Endothelial cell of umbilical vein (primary cell): ENCODE measurements around the gene CDC34. TPM values are rescaled to one million over a fixed set of nuclear protein-coding genes. Genes with fewer than 3 reads are reported as not detected.

Experiments used
- BruUV-seq: library from RNA; stranded (reverse); fragments of 400-500 nt; replicated peaks from 2 replicates; lab custom pipeline; 2021; lab: Mats Ljungman, UMichigan
- CTCF ChIA-PET: fragments of 300-600, 350-600 bp; sonication (Branson Sonifier 250); formaldehyde crosslinking; loops from one replicate; lab custom pipeline; 2021; ENCODE audit warnings: antibody characterized with exemption, inconsistent platforms; lab: Charles Lee
- POLR2A ChIA-PET: fragments of 300-600, 350-600 bp; sonication (Branson Sonifier 250); formaldehyde crosslinking; loops from one replicate; lab custom pipeline; 2021; ENCODE audit warnings: antibody characterized with exemption, inconsistent platforms; lab: Charles Lee
- DNase-seq: peaks from one replicate; pipeline ENCODE4 v3.0.0-alpha.2; 2011; ENCODE audit warnings: low read depth, low spot score
- FAIRE-seq: peaks from 2 replicates; lab custom pipeline; 2011; peaks lifted over from hg19 to GRCh38; lab: Jason Lieb, UNC
- H2AFZ ChIP-seq: 2 replicates; pipeline ENCODE4 v1.6.0; 2012; ENCODE audit warnings: low read depth, low read length, control low read depth, inconsistent platforms
- H3K27ac ChIP-seq: 2 replicates; pipeline ENCODE4 v1.5.1; 2011; ENCODE audit warnings: low read depth, mild to moderate bottlenecking, control low read depth, low read length, moderate library complexity; ENCODE audit not compliant: insufficient read depth
- H3K27me3 ChIP-seq, 2 experiments: 2 replicates each; pipeline versions ENCODE4 v1.6.0 to v1.6.1; 2011; ENCODE audit warnings: low read length in 2 of 2, mixed read lengths in 1 of 2; ENCODE audit not compliant: control insufficient read depth in 2 of 2, insufficient read depth in 2 of 2
- H3K36me3 ChIP-seq, 2 experiments: 2 replicates in 1 of 2; 3 replicates in 1 of 2; pipeline ENCODE4 v1.5.1; 2011; ENCODE audit warnings: low read length in 2 of 2, mild to moderate bottlenecking in 1 of 2, moderate library complexity in 1 of 2; ENCODE audit not compliant: control insufficient read depth in 2 of 2, insufficient read depth in 2 of 2; ENCODE audit errors: extremely low read depth in 1 of 2
- H3K4me1 ChIP-seq: 3 replicates; pipeline ENCODE4 v1.5.1; 2011; ENCODE audit warnings: mild to moderate bottlenecking, low read length; ENCODE audit not compliant: control insufficient read depth, insufficient read depth; ENCODE audit errors: extremely low read depth
- H3K4me2 ChIP-seq: 2 replicates; pipeline ENCODE4 v1.6.1; 2011; ENCODE audit warnings: low read length, control low read depth, mixed read lengths; ENCODE audit not compliant: insufficient read depth
- H3K4me3 ChIP-seq, 3 experiments: fragments of 200-600 bp in 1 of 3; sonication (generic), shearing (Covaris generic) in 1 of 3; replicated peaks in 1 of 3; 2 replicates each; pipeline ENCODE4 v1.5.1; 2011 to 2016; ENCODE audit warnings: control low read depth in 3 of 3, low read length in 3 of 3, mild to moderate bottlenecking in 2 of 3, inconsistent platforms in 1 of 3, low read depth in 1 of 3, moderate library complexity in 1 of 3; ENCODE audit not compliant: insufficient read depth in 1 of 3
- H3K79me2 ChIP-seq: 2 replicates; pipeline ENCODE4 v1.6.0; 2012; ENCODE audit warnings: low read length, inconsistent platforms; ENCODE audit not compliant: control insufficient read depth, insufficient read depth
- H3K9ac ChIP-seq: replicated peaks from 2 replicates; pipeline ENCODE3; 2011; ENCODE audit warnings: low read length, control low read depth; ENCODE audit not compliant: insufficient read depth; ENCODE audit errors: extremely low read depth
- H3K9me1 ChIP-seq: replicated peaks from 3 replicates; pipeline ENCODE4 v1.6.0; 2011; ENCODE audit warnings: mild to moderate bottlenecking, low read length; ENCODE audit not compliant: control insufficient read depth, insufficient read depth; ENCODE audit errors: extremely low read depth
- H3K9me3 ChIP-seq: replicated peaks from 2 replicates; pipeline ENCODE4 v1.5.1; 2012; ENCODE audit warnings: low read length, inconsistent platforms; ENCODE audit not compliant: control insufficient read depth, insufficient read depth
- H4K20me1 ChIP-seq: replicated peaks from 2 replicates; pipeline ENCODE3; 2011; ENCODE audit warnings: mild to moderate bottlenecking, low read length; ENCODE audit not compliant: control insufficient read depth, insufficient read depth; ENCODE audit errors: extremely low read depth
- CTCF ChIP-seq, 2 donors: IDR thresholded peaks; 1 replicate in 1 of 2; 2 replicates in 1 of 2; pipeline ENCODE4 v1.5.1; 2011; ENCODE audit warnings: low read length in 2 of 2, mild to moderate bottlenecking in 2 of 2, moderate library complexity in 2 of 2, control low read depth in 1 of 2, inconsistent platforms in 1 of 2, low read depth in 1 of 2; ENCODE audit not compliant: insufficient read depth in 1 of 2; ENCODE audit errors: extremely low read depth in 1 of 2
- EZH2 ChIP-seq: IDR thresholded peaks from 2 replicates; pipeline ENCODE4 v1.6.1; 2012; ENCODE audit warnings: borderline replicate concordance, low read depth, mild to moderate bottlenecking, moderate library complexity, low read length, inconsistent platforms; ENCODE audit not compliant: severe bottlenecking
- FOS ChIP-seq: IDR thresholded peaks from 2 replicates; pipeline ENCODE4 v1.6.1; 2011; ENCODE audit warnings: mild to moderate bottlenecking, low read length, moderate library complexity, borderline replicate concordance; ENCODE audit not compliant: insufficient read depth
- GATA2 ChIP-seq: IDR thresholded peaks from 2 replicates; pipeline ENCODE4 v1.7.0; 2011; ENCODE audit warnings: low read depth, mild to moderate bottlenecking, moderate library complexity, mixed read lengths, low read length; ENCODE audit not compliant: insufficient read length, insufficient read depth
- JUN ChIP-seq: IDR thresholded peaks from 2 replicates; pipeline ENCODE4 v1.6.1; 2011; ENCODE audit warnings: borderline replicate concordance, low read depth; ENCODE audit not compliant: insufficient read length, insufficient read depth
- MAX ChIP-seq: IDR thresholded peaks from 2 replicates; pipeline ENCODE4 v1.6.1; 2011; ENCODE audit not compliant: insufficient read depth, insufficient read length
- MYC ChIP-seq: IDR thresholded peaks from one replicate; pipeline ENCODE4 v1.6.1; 2011; ENCODE audit warnings: mild to moderate bottlenecking, low read depth, low read length
- POLR2A ChIP-seq: IDR thresholded peaks from 2 replicates; pipeline ENCODE4 v1.6.1; 2012; ENCODE audit warnings: low read depth, mild to moderate bottlenecking, control low read depth, low read length
- POLR2AphosphoS5 ChIP-seq: IDR thresholded peaks from 2 replicates; pipeline ENCODE4 v1.6.1; 2012; ENCODE audit warnings: low read depth, mild to moderate bottlenecking, control low read depth, low read length, moderate library complexity; ENCODE audit not compliant: insufficient read depth
- dilution Hi-C: fragments of 300-500 bp; cut with MboI; formaldehyde crosslinking; loops from one replicate; pipeline ENCODE4 v1.15.0; 2019; ENCODE audit warnings: low sequenced_read_pairs; ENCODE audit not compliant: extremely low pct_ligation_motif_present
- intact Hi-C: fragments of 100-400 bp; cut with micrococcal nuclease; formaldehyde crosslinking; loops from one replicate; pipeline ENCODE4 v1.10.0; 2022
- polyA plus RNA-seq, 4 experiments: library from polyadenylated mRNA; depleted of rRNA in 3 of 4; stranded (reverse) in 3 of 4; unstranded in 1 of 4; fragments of >200 nt; gene quantifications; 2 replicates each; pipeline versions ENCODE4 v1.2.1 to v1.2.3, GENCODE V29; 2011 to 2012; ENCODE audit warnings: missing spikeins in 1 of 4
- total RNA-seq: library from RNA; stranded (reverse); gene quantifications from 2 replicates; pipeline ENCODE4 v1.2.3, GENCODE V29; 2021

Gene CDC34
- total and polyA plus RNA-seq, 2 donors (not counting 3 experiments of a cell fraction or from before 2014, with no cell fraction given): 90.4 to 92.9 TPM

GRCh38 chr19:489418-490196 lies 42.0 kb upstream of the CDC34 start:
- BruUV-seq: no TSS peak
- Histone ChIP-seq H3K36me3 (no peaks in the 10 kb centered on the region), H3K4me3 (peak overlapping the region; percentile 25 to 77 (median 53)), H3K4me1 (peaks cover 7% of the 10 kb centered on the region), H3K79me2 (no peaks in the 10 kb centered on the region), H3K9me3 (no peaks in the 10 kb centered on the region), H3K9me1 (no peaks in the 10 kb centered on the region), H3K4me2 (peak overlapping the region; percentile 70), H3K9ac (peak overlapping the region; percentile 94), H3K27me3 (no peaks in the 10 kb centered on the region), H3K27ac (no peak overlapping the region), H4K20me1 (no peaks in the 10 kb centered on the region), H2AFZ (peak overlapping the region; percentile 74)
- dilution Hi-C loops: no loop called here
- ChIA-PET CTCF (interaction anchor here (1.0 to 1.4 kb wide), 3 partner anchors 17 to 21 kb away, joined by 5 to 10 read pairs (median 7); no protein-coding TSS in a partner anchor), POLR2A (interaction anchor here (0.8 kb wide), 1 partner anchor 179 kb away, joined by 3 read pairs; no protein-coding TSS in a partner anchor)
- intact Hi-C loops: loop anchor here (1.0 to 10.0 kb wide), 3 partner anchors 18 to 147 kb away; partner anchors contain the start of genes MIER2 and TPGS1
- DNase-seq (peak; percentile 28), FAIRE-seq (no peak)
- TF ChIP-seq MAX (no peak), MYC (no peak), GATA2 (no peak), CTCF (IDR thresholded peaks at IDR 0.05; ENCODE audit: extremely low read depth in 1 of 2, insufficient read depth in 1 of 2, low read depth in 1 of 2, low read length in 2 of 2) (no peak), POLR2AphosphoS5 (no peak), JUN (no peak), POLR2A (no peak), FOS (no peak), EZH2 (no peak)
